HepG2 (cell line): ENCODE results near the gene TCEAL8.

Experiments
- GFI1 ChIP-seq: sonication (generic); formaldehyde crosslinking; IDR thresholded peaks from 2 replicates; pipeline ENCODE4 v1.5.0; 2020; ENCODE audit warnings: missing genetic modification reagents, mild to moderate bottlenecking, borderline replicate concordance
- KDM4B ChIP-seq: sonication (generic); formaldehyde crosslinking; IDR thresholded peaks from 2 replicates; pipeline ENCODE4 v1.4.0; 2020; ENCODE audit warnings: missing genetic modification reagents
- NPAS2 ChIP-seq: sonication (generic); formaldehyde crosslinking; IDR thresholded peaks from 2 replicates; pipeline ENCODE4 v1.8.0; 2022; ENCODE audit warnings: mild to moderate bottlenecking, missing genetic modification reagents, borderline replicate concordance
- RFX5 ChIP-seq: IDR thresholded peaks from 2 replicates; pipeline ENCODE4 v1.6.1; 2011; ENCODE audit warnings: low read depth, low read length, improper control_type of control experiment
- RXRA ChIP-seq: sonication (generic); formaldehyde crosslinking; IDR thresholded peaks from 2 replicates; pipeline ENCODE4 v1.5.1; 2020; ENCODE audit warnings: missing genetic modification reagents
- SMAD3 ChIP-seq: sonication (generic); formaldehyde crosslinking; IDR thresholded peaks from 2 replicates; pipeline ENCODE4 v1.4.0; 2020; ENCODE audit warnings: missing genetic modification reagents
- YEATS4 ChIP-seq: sonication (generic); formaldehyde crosslinking; IDR thresholded peaks from 2 replicates; pipeline ENCODE4 v1.4.0; 2020; ENCODE audit warnings: missing genetic modification reagents, borderline replicate concordance
- ZBTB8A ChIP-seq: sonication (generic); formaldehyde crosslinking; IDR thresholded peaks from 2 replicates; pipeline ENCODE4 v1.4.0; 2020; ENCODE audit warnings: mild to moderate bottlenecking, low read depth, missing genetic modification reagents, borderline replicate concordance
- ZNF589 ChIP-seq: sonication (generic); formaldehyde crosslinking; conservative IDR thresholded peaks from 2 replicates; pipeline ENCODE4 v1.8.0; 2022; ENCODE audit warnings: mild to moderate bottlenecking, moderate library complexity, missing genetic modification reagents
- ZNF724P ChIP-seq: sonication (generic); formaldehyde crosslinking; IDR thresholded peaks from 2 replicates; pipeline ENCODE4 v1.8.0; 2022; ENCODE audit warnings: missing genetic modification reagents, borderline replicate concordance
- ZNF776 ChIP-seq: sonication (generic); formaldehyde crosslinking; IDR thresholded peaks from 2 replicates; pipeline ENCODE4 v1.4.0; 2020; ENCODE audit warnings: mild to moderate bottlenecking, missing genetic modification reagents
- TF ChIP-seq, protein P1 (sequence below): sonication (generic); formaldehyde crosslinking; IDR thresholded peaks from 2 replicates; pipeline ENCODE4 v1.5.0; 2020; ENCODE audit warnings: mild to moderate bottlenecking, missing genetic modification reagents, moderate library complexity

DNA sequence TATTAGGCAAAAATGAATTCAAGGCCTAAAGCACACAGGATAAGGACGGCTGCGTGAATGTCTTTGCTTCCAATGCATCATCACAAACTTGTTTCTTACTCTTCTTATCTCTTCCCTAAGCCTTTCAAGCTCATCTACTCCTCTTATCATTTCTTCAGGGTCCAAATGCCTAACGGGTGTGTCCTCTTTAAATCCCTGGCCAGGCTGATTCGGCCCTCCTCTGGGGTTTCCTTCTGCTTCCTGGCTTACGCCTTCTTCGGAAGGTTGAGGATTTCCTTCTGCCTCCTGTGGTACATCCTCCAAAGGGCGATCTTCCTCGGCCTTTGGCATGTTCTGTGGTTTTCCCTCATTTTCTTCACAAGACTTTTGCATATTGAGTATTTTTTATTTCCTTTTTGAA lies 1.3 kb downstream of the TCEAL8 start:
- TF ChIP-seq ZNF776 (CRISPR knock-in tag) (no peak), GFI1 (CRISPR knock-in tag) (no peak), YEATS4 (no peak), NPAS2 (CRISPR knock-in tag) (no peak), ZBTB8A (no peak), RXRA (no peak), ZNF724P (CRISPR knock-in tag) (no peak), KDM4B (CRISPR knock-in tag) (no peak), ZNF589 (CRISPR knock-in tag) (no peak), RFX5 (no peak), SMAD3 (CRISPR knock-in tag) (no peak)
- TF ChIP-seq, protein P1, sequence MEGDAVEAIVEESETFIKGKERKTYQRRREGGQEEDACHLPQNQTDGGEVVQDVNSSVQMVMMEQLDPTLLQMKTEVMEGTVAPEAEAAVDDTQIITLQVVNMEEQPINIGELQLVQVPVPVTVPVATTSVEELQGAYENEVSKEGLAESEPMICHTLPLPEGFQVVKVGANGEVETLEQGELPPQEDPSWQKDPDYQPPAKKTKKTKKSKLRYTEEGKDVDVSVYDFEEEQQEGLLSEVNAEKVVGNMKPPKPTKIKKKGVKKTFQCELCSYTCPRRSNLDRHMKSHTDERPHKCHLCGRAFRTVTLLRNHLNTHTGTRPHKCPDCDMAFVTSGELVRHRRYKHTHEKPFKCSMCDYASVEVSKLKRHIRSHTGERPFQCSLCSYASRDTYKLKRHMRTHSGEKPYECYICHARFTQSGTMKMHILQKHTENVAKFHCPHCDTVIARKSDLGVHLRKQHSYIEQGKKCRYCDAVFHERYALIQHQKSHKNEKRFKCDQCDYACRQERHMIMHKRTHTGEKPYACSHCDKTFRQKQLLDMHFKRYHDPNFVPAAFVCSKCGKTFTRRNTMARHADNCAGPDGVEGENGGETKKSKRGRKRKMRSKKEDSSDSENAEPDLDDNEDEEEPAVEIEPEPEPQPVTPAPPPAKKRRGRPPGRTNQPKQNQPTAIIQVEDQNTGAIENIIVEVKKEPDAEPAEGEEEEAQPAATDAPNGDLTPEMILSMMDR (CRISPR knock-in tag): no peak
